Vagina (tissue), 2 donors: ENCODE data around the gene CLEC7A. TPM values are rescaled to one million over a fixed set of nuclear protein-coding genes. Genes with fewer than 3 reads are reported as not detected.

Source experiments
- DNase-seq, 2 donors: peaks; one replicate each; pipeline ENCODE4 v3.0.0-alpha.2; 2017; ENCODE audit errors: extremely low spot score in 2 of 2
- H3K27ac ChIP-seq: fragments of 200-600 bp; sonication (generic); one replicate; pipeline ENCODE4 v1.5.1; 2019
- H3K27me3 ChIP-seq: fragments of 200-600 bp; sonication (generic); one replicate; pipeline ENCODE4 v1.5.1; 2019
- H3K36me3 ChIP-seq, 2 donors: fragments of 200-600 bp; sonication (generic); one replicate each; pipeline ENCODE4 v1.5.1; 2017 to 2019
- H3K4me1 ChIP-seq: fragments of 200-600 bp; sonication (generic); one replicate; pipeline ENCODE4 v1.5.1; 2019
- H3K4me3 ChIP-seq, 2 donors: fragments of 200-600 bp; sonication (generic); 1 replicate in 1 of 2; 2 replicates in 1 of 2; pipeline ENCODE4 v1.5.1; 2016 to 2019
- H3K9me3 ChIP-seq: fragments of 200-600 bp; sonication (generic); one replicate; pipeline ENCODE4 v1.5.1; 2019
- CTCF ChIP-seq, 3 experiments: fragments of 450-650 bp in 2 of 3; fragments of 200-600 bp in 1 of 3; sonication (generic) in 1 of 3; IDR thresholded peaks; one replicate each; pipeline ENCODE4 v1.5.1; 2017 to 2019; ENCODE audit warnings: antibody characterized with exemption in 3 of 3, mild to moderate bottlenecking in 2 of 3, moderate library complexity in 2 of 3
- POLR2A ChIP-seq, 2 donors: fragments of 450-650 bp; IDR thresholded peaks; one replicate each; pipeline ENCODE4 v1.6.1; 2017; ENCODE audit warnings: antibody characterized with exemption in 2 of 2, mild to moderate bottlenecking in 2 of 2, moderate library complexity in 2 of 2
- POLR2AphosphoS5 ChIP-seq, 2 donors: sonication (generic); formaldehyde crosslinking; IDR thresholded peaks; one replicate each; pipeline ENCODE4 v1.9.0; 2017; ENCODE audit warnings: antibody characterized with exemption in 2 of 2, mild to moderate bottlenecking in 2 of 2, low read depth in 1 of 2; ENCODE audit not compliant: insufficient read depth in 1 of 2
- intact Hi-C: fragments of 100-400 bp; cut with DNase I; formaldehyde crosslinking; loops from one replicate; pipeline ENCODE4 v1.15.1; 2023
- total RNA-seq: library from RNA; depleted of rRNA; stranded (reverse); fragments of >200 nt; gene quantifications from one replicate; pipeline ENCODE4 v1.2.3, GENCODE V29; 2016

CLEC7A gene
- total RNA-seq, 1 donor from 2014 or later = 7.9 TPM

GRCh38 chr12:10113075-10113474 is 16.9 kb downstream of the CLEC7A start:
- H3K36me3 ChIP-seq = no peaks in the 10 kb centered on the region
- no peak overlapping the region for H3K4me3 ChIP-seq
- H3K4me1 ChIP-seq = no peaks in the 10 kb centered on the region
- DNase-seq = no peak
- H3K27ac ChIP-seq = no peak overlapping the region
- intact Hi-C loops = no loop called here
- no peaks in the 10 kb centered on the region for H3K27me3 ChIP-seq
- TF ChIP-seq POLR2AphosphoS5 (IDR thresholded peaks at IDR 0.05; ENCODE audit: insufficient read depth in 1 of 2, low read depth in 1 of 2) = no peak
- no peak for TF ChIP-seq CTCF (IDR thresholded peaks at IDR 0.05)
- no peak for TF ChIP-seq POLR2A (IDR thresholded peaks at IDR 0.05)
- no peaks in the 10 kb centered on the region for H3K9me3 ChIP-seq

DNA sequence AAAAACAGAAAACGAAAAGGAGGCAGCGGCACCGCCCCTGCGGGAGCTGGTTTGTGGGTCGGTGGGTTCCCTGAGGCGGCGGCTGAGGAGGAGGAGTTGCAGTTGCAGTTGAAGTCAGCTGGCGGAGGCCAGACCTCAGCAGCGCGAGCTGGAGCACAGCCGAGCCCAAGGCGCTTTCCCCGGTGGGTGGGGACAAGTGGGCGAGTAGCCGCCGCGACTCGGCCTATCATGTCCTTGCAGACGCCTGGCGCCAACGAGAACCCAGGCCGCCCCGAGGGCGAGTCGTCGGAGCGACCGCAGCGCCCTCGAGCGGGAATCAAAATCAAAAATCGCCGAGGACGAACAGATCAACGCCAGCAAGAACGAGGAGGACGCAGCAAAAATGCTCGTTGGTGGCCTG is 18.5 kb downstream of the CLEC7A start:
- no peaks in the 10 kb centered on the region for H3K27me3 ChIP-seq
- H3K4me3 ChIP-seq = no peak overlapping the region
- no peak for DNase-seq
- intact Hi-C loops = no loop called here
- no peaks in the 10 kb centered on the region for H3K36me3 ChIP-seq
- no peak overlapping the region for H3K27ac ChIP-seq
- H3K9me3 ChIP-seq = no peaks in the 10 kb centered on the region
- TF ChIP-seq POLR2AphosphoS5 (IDR thresholded peaks at IDR 0.05; ENCODE audit: insufficient read depth in 1 of 2, low read depth in 1 of 2) (no peak), POLR2A (IDR thresholded peaks at IDR 0.05) (no peak), CTCF (IDR thresholded peaks at IDR 0.05) (no peak)
- no peaks in the 10 kb centered on the region for H3K4me1 ChIP-seq

DNA sequence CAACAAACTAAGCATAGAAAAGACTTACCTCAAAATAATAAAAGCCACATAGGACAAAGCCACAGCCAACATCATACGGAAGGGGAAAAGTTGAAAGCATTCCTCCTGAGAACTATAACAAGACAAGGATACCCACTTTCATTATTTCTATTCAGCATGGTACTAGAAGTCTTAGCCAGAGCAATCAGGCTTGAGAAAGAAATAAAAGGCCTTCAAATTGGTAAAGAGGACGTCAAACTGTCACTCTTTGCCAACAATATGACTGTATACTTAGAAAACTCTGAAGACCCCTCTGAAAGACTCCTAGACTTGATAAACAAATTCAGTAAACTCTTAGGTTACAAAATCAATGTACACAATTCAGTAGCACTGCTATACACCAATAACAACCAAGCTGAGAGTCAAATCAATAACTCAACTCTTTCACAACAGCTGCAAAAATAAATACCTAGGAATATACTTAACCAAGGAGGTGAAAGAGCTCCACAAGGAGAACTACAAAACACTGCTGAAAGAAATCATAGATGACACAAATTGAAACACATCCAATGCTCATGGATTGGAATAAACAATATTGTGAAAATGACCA is 19.6 kb downstream of the CLEC7A start:
- Histone ChIP-seq H3K36me3 (no peaks in the 10 kb centered on the region), H3K4me3 (no peak overlapping the region), H3K4me1 (no peaks in the 10 kb centered on the region), H3K27me3 (no peaks in the 10 kb centered on the region), H3K27ac (no peak overlapping the region), H3K9me3 (no peaks in the 10 kb centered on the region)
- intact Hi-C loops = no loop called here
- no peak for DNase-seq
- no peak for TF ChIP-seq CTCF (IDR thresholded peaks at IDR 0.05)
- TF ChIP-seq POLR2A (IDR thresholded peaks at IDR 0.05) = no peak
- TF ChIP-seq POLR2AphosphoS5 (IDR thresholded peaks at IDR 0.05; ENCODE audit: insufficient read depth in 1 of 2, low read depth in 1 of 2) = no peak

DNA sequence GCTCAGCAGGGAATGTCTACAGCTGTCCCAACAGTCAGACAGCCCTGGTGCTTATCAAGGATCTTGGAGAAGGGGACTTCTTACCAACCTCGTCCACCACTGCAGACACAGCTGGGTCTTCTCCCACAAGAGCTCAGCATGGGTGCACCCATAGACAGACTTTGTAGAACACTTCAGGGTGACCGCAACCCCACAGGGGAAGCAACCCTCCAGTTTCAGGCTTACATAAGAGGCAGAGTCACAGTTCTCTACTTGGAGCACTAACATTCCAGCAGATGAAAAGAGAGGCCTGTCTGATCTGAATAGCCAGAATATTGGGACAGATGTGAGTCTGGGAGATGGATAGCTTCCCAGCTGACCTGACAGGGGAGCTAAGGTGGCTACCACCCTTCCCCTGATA is 27.7 kb downstream of the CLEC7A start:
- Histone ChIP-seq H3K4me3 (no peak overlapping the region), H3K27ac (no peak overlapping the region), H3K27me3 (no peaks in the 10 kb centered on the region), H3K4me1 (peaks cover 17% of the 10 kb centered on the region), H3K36me3 (no peaks in the 10 kb centered on the region), H3K9me3 (no peaks in the 10 kb centered on the region)
- TF ChIP-seq POLR2A (IDR thresholded peaks at IDR 0.05) = no peak
- TF ChIP-seq CTCF (IDR thresholded peaks at IDR 0.05) = no peak
- TF ChIP-seq POLR2AphosphoS5 (IDR thresholded peaks at IDR 0.05; ENCODE audit: insufficient read depth in 1 of 2, low read depth in 1 of 2) = no peak
- intact Hi-C loops = no loop called here
- no peak for DNase-seq

DNA sequence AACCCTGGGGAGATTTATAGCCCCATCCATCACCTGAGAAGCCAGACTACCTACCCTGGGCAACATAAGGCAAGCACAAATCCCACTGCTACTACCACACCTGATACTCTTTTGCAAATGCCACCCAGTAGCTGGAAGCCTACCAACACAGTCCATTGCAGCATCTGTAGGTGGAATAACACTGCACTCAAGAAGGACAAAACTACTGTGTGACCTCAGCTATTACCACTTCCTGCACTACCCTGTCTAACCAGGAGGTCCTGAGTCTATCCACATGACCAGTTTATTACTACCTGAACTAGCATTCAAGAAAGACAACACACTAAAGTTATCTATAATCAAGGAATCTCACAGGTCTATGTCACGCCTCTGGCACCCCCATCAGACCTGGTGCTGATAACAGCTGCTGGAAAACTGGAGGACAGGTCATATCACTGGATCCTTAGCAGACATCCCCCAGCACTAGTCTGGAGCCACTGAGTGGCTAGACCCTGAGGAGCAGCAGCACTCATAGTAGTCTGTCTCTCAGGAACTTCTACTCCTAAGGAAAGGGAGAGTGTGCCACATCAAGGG is 28.3 kb downstream of the CLEC7A start:
- H3K27ac ChIP-seq = no peak overlapping the region
- H3K36me3 ChIP-seq = no peaks in the 10 kb centered on the region
- H3K27me3 ChIP-seq = no peaks in the 10 kb centered on the region
- H3K9me3 ChIP-seq = no peaks in the 10 kb centered on the region
- no peak overlapping the region for H3K4me3 ChIP-seq
- peaks cover 17% of the 10 kb centered on the region for H3K4me1 ChIP-seq
- DNase-seq = no peak
- intact Hi-C loops = no loop called here
- TF ChIP-seq POLR2A (IDR thresholded peaks at IDR 0.05) (no peak), CTCF (IDR thresholded peaks at IDR 0.05) (no peak), POLR2AphosphoS5 (IDR thresholded peaks at IDR 0.05; ENCODE audit: insufficient read depth in 1 of 2, low read depth in 1 of 2) (no peak)
